PC-3 (cell line): ENCODE data around the gene PHYKPL. TPM values are rescaled to one million over a fixed set of nuclear protein-coding genes. Genes with fewer than 3 reads are reported as not detected.

Experiments
- ATAC-seq: fragments of 200-7000 bp; cut with Tn5 transposase; 2 replicates; pipeline ENCODE4 v1.9.1; 2020; ENCODE audit warnings: mild to moderate bottlenecking, moderate library complexity
- BruUV-seq: library from RNA; stranded (reverse); fragments of 400-500 nt; replicated peaks from 2 replicates; lab custom pipeline; 2021; lab: Mats Ljungman, UMichigan
- CTCF ChIA-PET: fragments of 300-600 bp; sonication (Branson Sonifier 250); formaldehyde crosslinking; loops from one replicate; lab custom pipeline; 2022; ENCODE audit warnings: antibody characterized with exemption; lab: Charles Lee
- POLR2A ChIA-PET: fragments of 300-600 bp; sonication (Branson Sonifier 250); formaldehyde crosslinking; loops from one replicate; lab custom pipeline; 2022; ENCODE audit warnings: antibody characterized with exemption; ENCODE audit not compliant: unreplicated experiment; lab: Charles Lee
- DNase-seq: peaks from one replicate; pipeline ENCODE4 v3.0.0-alpha.2; 2015
- H2AFZ ChIP-seq: fragments of 300-600 bp; sonication (generic); 2 replicates; pipeline ENCODE4 v1.6.0; 2016; ENCODE audit warnings: antibody characterized with exemption, low read length
- H3F3A ChIP-seq: fragments of 300-600 bp; sonication (generic); one replicate; pipeline ENCODE4 v1.6.0; 2017; ENCODE audit warnings: antibody characterized with exemption, low read length, control low read depth, mild to moderate bottlenecking; ENCODE audit not compliant: unreplicated experiment
- H3K27ac ChIP-seq: fragments of 300-600 bp; sonication (generic); 2 replicates; pipeline ENCODE4 v1.5.1; 2016; ENCODE audit warnings: mild to moderate bottlenecking, low read length
- H3K27me3 ChIP-seq: fragments of 300-600 bp; sonication (generic); 2 replicates; pipeline ENCODE4 v1.6.1; 2016; ENCODE audit warnings: low read length, mixed read lengths
- H3K36me3 ChIP-seq: fragments of 300-600 bp; sonication (generic); 2 replicates; pipeline ENCODE4 v1.6.1; 2016; ENCODE audit warnings: low read depth, mixed run types, low read length, mixed read lengths
- H3K4me1 ChIP-seq: fragments of 300-600 bp; sonication (generic); 2 replicates; pipeline ENCODE4 v1.5.1; 2016; ENCODE audit warnings: low read length; ENCODE audit not compliant: insufficient read depth
- H3K4me2 ChIP-seq: fragments of 300-600 bp; sonication (generic); 2 replicates; pipeline ENCODE4 v1.6.0; 2016; ENCODE audit warnings: low read length
- H3K4me3 ChIP-seq: fragments of 300-600 bp; sonication (generic); 2 replicates; pipeline ENCODE4 v1.5.1; 2016; ENCODE audit warnings: mild to moderate bottlenecking, low read length, mixed read lengths
- H3K79me2 ChIP-seq: fragments of 300-600 bp; sonication (generic); 2 replicates; pipeline ENCODE4 v1.6.1; 2017; ENCODE audit warnings: low read length, mixed read lengths
- H3K9ac ChIP-seq: fragments of 300-600 bp; sonication (generic); 2 replicates; pipeline ENCODE4 v1.6.0; 2016; ENCODE audit warnings: mild to moderate bottlenecking, low read length
- H3K9me2 ChIP-seq: fragments of 300-600 bp; sonication (generic); replicated peaks from 2 replicates; pipeline ENCODE4 v1.6.1; 2016; ENCODE audit warnings: mixed run types, low read length, mixed read lengths
- H3K9me3 ChIP-seq: fragments of 300-600 bp; sonication (generic); 2 replicates; pipeline ENCODE4 v1.6.1; 2016; ENCODE audit warnings: low read length, mixed read lengths
- H4K20me1 ChIP-seq: fragments of 300-600 bp; sonication (generic); 2 replicates; pipeline ENCODE4 v1.6.1; 2016; ENCODE audit warnings: low read length, mixed read lengths
- EZH2 ChIP-seq: fragments of 300-600 bp; sonication (generic); IDR thresholded peaks from one replicate; pipeline ENCODE4 v1.6.1; 2017; ENCODE audit warnings: antibody characterized with exemption, mild to moderate bottlenecking, low read length; ENCODE audit not compliant: unreplicated experiment
- EZH2phosphoT487 ChIP-seq: fragments of 300-600 bp; sonication (generic); IDR thresholded peaks from 2 replicates; pipeline ENCODE4 v1.6.1; 2018; ENCODE audit warnings: mild to moderate bottlenecking, antibody characterized with exemption, low read length, borderline replicate concordance
- intact Hi-C: fragments of 100-400 bp; cut with micrococcal nuclease; formaldehyde crosslinking; loops from 2 replicates; pipeline ENCODE4 v1.9.0; 2023
- total RNA-seq: library from RNA; depleted of rRNA; stranded (reverse); fragments of >200 nt; gene quantifications from 2 replicates; pipeline ENCODE4 v1.2.3, GENCODE V29; 2014
- TF ChIP-seq, protein P1 (sequence below): fragments of 300-600 bp; sonication (generic); conservative IDR thresholded peaks from 2 replicates; pipeline ENCODE4 v1.5.1; 2017; ENCODE audit warnings: antibody characterized with exemption, low read depth, mild to moderate bottlenecking, low read length

The PHYKPL gene
- total RNA-seq, 1 experiment from 2014 or later = 31.2 TPM

DNA sequence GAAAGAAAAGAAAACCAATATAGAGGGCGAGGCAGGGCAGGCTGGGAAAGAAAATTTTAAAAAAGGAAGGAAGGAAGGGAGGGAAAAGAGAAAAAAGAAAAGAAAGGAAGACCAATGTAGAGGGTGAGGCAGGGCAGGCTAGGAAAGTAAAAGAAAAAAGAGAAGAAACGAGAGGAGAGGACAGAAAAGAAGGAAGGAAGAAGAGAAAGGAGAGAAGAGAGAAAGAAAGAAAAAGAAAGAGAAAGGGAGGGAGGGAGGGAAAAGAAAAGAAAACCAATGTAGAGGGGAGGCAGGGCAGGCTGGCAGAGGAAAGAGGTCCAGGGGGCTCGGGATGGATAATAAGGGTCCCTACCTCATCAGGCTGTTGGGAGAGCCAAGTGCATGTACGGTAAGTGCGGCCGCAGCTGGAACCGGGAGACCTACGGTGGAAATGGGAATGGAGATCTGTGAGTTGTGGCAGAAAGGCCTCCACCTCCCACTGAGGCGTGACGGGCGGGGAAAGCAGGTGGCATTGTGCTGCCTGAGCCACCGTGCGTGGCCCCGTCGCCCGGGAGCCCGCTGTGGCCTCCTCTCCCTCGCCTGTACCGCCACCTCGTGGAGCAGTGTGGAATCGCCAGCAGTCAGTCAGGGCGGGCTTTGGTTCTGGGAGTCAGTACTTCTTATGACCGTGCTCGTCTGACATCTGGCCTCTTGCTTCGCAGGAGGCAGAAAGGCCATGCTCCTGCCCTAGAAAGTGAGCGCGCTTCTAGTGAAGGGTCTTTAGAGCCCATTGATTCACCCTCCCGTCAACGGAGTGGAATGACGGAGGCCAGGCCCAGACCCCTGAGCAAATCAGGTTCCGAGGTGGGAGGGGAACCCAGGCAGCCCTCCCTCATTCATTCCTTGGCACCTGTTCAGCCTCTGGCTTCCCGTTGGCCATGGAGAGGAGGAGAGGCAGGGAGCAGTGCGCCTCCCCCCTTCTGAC lies 68.5 kb downstream of the PHYKPL start:
- CTCF ChIA-PET = interaction anchor here (0.6 to 0.7 kb wide), 2 partner anchors 10 to 88 kb away, joined by 4 to 8 read pairs; partner anchors contain the start of gene NHP2

DNA sequence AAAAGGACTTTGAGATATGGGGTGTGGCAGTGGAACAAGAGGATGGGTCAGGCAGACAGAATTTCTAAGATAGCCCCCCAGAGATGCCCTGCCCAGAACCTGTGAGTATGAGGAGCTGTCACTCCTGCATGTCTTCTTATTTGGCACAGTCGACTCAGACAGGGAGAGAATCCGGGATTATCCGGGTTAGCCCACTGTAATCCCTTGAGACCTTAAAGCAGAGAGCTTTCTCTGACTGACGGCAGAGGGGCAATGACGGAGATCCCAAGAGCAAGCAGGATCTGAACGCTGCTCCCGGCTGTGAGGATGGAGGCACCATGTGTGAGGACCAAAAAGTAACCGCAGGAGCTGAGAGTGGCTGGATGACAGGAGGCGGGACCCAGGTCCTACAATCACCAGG lies 70.1 kb downstream of the PHYKPL start:
- Histone ChIP-seq H3K27ac (no peak overlapping the region), H3K79me2 (no peaks in the 10 kb centered on the region), H3K9ac (no peak overlapping the region), H3K9me3 (no peaks in the 10 kb centered on the region), H2AFZ (no peak overlapping the region), H3K9me2 (no peaks in the 10 kb centered on the region), H4K20me1 (no peaks in the 10 kb centered on the region), H3K4me1 (no peaks in the 10 kb centered on the region), H3K36me3 (no peaks in the 10 kb centered on the region), H3K4me3 (no peak overlapping the region), H3K27me3 (no peaks in the 10 kb centered on the region), H3F3A (no peaks in the 10 kb centered on the region), H3K4me2 (no peak overlapping the region)
- no peak for ATAC-seq
- CTCF ChIA-PET = no interaction called here
- intact Hi-C loops = no loop called here
- POLR2A ChIA-PET = no interaction called here
- TF ChIP-seq, protein P1, sequence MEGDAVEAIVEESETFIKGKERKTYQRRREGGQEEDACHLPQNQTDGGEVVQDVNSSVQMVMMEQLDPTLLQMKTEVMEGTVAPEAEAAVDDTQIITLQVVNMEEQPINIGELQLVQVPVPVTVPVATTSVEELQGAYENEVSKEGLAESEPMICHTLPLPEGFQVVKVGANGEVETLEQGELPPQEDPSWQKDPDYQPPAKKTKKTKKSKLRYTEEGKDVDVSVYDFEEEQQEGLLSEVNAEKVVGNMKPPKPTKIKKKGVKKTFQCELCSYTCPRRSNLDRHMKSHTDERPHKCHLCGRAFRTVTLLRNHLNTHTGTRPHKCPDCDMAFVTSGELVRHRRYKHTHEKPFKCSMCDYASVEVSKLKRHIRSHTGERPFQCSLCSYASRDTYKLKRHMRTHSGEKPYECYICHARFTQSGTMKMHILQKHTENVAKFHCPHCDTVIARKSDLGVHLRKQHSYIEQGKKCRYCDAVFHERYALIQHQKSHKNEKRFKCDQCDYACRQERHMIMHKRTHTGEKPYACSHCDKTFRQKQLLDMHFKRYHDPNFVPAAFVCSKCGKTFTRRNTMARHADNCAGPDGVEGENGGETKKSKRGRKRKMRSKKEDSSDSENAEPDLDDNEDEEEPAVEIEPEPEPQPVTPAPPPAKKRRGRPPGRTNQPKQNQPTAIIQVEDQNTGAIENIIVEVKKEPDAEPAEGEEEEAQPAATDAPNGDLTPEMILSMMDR = no peak
- TF ChIP-seq EZH2phosphoT487 = no peak
- no peak for TF ChIP-seq EZH2
- no TSS peak for BruUV-seq
- no peak for DNase-seq

More for the DNA sequence above, 68.5 kb downstream of the PHYKPL start:
- intact Hi-C loops = loop anchor here (1.0 kb wide), 1 partner anchor 88 kb away; no protein-coding TSS in a partner anchor
- Histone ChIP-seq H4K20me1 (no peaks in the 10 kb centered on the region), H3K9me2 (no peaks in the 10 kb centered on the region), H3K9ac (no peak overlapping the region), H3K4me2 (peak overlapping the region; percentile 82), H3K27ac (no peak overlapping the region), H3F3A (no peaks in the 10 kb centered on the region), H2AFZ (peak overlapping the region; percentile 86), H3K36me3 (no peaks in the 10 kb centered on the region), H3K27me3 (no peaks in the 10 kb centered on the region), H3K79me2 (no peaks in the 10 kb centered on the region), H3K4me3 (peak overlapping the region; percentile 49; the same call in 1 of the 2 replicates), H3K4me1 (no peaks in the 10 kb centered on the region), H3K9me3 (no peaks in the 10 kb centered on the region)
- peak; percentile 92 for DNase-seq
- peak; percentile 98 for ATAC-seq
- POLR2A ChIA-PET = no interaction called here
- no TSS peak for BruUV-seq
- TF ChIP-seq, protein P1 = peak; percentile 95
- TF ChIP-seq EZH2phosphoT487 = no peak

DNA sequence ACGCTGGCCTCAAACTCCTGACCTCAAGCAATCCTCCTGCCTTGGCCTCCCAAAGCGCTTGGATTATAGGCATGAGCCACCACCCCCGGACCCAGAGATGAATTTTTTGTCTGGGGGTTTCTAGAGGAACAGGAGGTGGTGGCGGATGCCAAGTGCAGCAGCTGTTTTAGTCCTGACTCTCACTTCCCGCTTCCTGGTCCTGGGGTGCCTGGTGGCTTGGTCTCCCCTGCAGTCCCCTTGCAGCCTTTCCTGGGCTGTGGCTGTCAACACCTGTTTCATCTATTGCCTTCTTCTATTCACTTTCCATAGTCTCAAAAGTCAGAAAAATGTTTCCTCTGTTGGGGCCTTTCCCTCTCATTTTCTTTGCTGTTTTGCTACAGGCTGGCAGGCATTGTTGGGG lies 72.4 kb downstream of the PHYKPL start:
- Histone ChIP-seq H3K4me3 (no peak overlapping the region), H3F3A (no peaks in the 10 kb centered on the region), H3K79me2 (no peaks in the 10 kb centered on the region), H3K9me3 (no peaks in the 10 kb centered on the region), H2AFZ (no peak overlapping the region), H3K27me3 (no peaks in the 10 kb centered on the region), H3K9ac (no peak overlapping the region), H4K20me1 (no peaks in the 10 kb centered on the region), H3K36me3 (no peaks in the 10 kb centered on the region), H3K27ac (no peak overlapping the region), H3K9me2 (no peaks in the 10 kb centered on the region), H3K4me2 (no peak overlapping the region), H3K4me1 (no peaks in the 10 kb centered on the region)
- no peak for TF ChIP-seq EZH2phosphoT487
- TF ChIP-seq, protein P1 = no peak
- TF ChIP-seq EZH2 = no peak
- BruUV-seq = no TSS peak
- ChIA-PET POLR2A (no interaction called here), CTCF (no interaction called here)
- no peak for ATAC-seq
- DNase-seq = no peak
- intact Hi-C loops = no loop called here
